ENCODE results near the gene BRD3.

Gene BRD3

DNA sequence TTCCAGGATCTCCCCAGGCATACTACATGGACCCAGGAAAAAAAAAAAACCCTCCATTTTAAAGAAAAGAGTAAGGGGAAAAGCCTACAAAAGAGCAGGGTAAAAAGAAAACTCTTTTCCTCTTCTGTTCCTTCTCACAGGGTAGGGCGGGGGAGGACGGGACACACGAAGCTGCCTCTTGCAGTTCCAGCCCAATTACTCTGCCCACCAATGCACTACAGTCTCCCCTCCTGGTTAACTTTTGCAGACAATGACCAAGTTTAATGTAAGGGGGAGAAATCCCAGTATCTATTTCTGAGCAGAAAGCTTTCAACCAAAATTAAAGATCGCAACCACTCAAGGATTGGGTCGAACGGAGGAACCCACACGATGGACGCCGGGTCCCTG lies 1.3 kb downstream of the BRD3 start:
- DNase-seq = no peak

DNA sequence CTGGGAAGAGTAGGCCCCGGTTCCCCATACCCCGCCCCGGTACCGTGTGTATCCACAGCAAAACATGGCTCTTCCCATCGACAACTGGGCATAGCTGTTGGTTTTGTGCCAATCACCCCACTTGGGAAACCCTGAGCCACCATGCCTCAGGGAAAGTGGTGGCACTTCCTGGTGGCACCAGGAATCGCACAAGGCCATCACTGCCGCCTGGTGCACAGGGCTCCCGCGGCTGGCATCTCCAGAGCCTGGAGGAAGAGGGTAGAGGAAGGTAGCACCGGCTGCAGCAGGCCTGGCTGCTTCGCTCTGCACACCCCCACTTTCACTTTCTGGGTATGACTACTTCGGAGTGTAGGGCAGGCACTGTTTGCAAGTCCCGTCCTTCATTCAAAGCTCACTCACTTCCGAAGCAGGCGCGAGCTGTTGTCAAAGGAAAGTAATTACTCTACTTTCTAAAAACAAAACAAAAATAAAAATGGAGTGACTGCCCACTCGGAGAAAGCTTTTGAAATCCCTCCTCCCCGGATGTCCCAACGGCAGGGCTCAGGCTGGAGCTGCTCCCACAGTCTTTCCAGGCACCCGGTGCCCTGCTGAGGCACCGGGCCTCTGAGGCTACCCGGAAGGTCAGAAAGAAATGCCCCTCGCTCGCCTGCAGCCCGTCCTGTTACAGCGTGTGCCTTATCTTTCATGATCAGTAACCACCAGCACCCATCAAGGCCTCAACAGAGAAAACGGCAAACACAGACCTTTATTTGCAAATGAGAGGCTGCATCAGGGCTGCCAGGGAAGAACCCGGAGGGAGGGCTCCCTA lies 2.0 kb downstream of the BRD3 start:
- DNase-seq = no peak

DNA sequence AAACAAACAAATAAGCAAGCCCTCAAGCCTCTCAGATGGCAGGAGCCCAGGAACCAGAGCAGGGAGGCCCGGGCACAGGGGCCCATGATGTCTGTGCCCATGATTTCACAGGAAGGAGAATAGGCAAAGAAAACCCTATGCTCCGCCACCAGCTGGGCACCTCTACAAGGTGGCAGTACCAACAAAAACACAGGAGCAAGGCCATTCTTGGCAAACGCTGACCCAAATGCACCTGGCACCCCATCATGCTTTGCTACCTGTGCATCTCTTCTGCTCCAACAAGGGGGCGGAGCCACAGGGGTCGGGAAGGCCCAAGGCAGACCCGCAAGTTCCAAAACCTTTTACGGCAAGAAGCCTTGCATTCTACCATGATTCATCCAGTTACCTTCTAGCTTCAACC lies 3.1 kb downstream of the BRD3 start:
- DNase-seq = no peak

DNA sequence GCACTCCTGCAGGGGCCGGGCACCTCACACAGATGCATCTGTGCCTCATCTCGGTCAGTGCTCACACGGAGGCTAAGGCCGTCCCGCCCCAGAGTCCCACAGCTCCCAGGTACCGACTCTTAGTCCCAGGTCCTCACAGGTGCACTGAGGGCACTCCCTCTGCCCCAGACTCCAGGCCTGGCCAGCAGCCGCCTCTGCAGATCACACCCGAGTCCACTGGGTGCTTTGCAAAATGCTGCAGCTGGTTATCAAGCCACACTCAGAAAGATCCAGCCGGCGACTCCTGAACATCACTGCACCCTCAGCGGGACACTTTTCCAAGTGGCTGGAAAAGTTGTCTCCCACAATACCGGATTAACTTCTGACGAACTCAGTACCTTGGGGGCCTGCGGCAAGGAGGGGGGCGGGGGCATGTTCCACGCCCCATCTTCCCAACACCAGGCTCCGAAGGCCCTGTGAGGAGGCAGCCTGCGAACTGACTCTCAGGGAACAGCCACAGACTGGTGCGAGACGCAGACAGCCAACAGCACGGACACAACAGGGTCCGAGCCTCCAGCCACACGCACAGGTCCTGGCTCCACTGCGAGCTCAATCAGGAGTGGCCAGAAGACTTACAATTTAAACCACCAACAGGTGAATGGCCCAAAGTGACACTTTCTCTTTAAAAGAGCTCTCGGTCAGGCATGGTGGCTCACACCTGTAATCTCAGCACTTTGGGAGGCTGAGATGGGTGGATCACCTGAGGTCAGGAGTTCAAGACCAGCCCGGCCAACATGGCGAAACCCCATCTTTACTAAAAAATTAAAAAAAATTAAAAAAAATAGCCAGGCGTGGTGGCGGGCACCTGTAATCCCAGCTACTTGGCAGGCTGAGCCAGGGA lies 4.0 kb downstream of the BRD3 start:
- DNase-seq = no peak

DNA sequence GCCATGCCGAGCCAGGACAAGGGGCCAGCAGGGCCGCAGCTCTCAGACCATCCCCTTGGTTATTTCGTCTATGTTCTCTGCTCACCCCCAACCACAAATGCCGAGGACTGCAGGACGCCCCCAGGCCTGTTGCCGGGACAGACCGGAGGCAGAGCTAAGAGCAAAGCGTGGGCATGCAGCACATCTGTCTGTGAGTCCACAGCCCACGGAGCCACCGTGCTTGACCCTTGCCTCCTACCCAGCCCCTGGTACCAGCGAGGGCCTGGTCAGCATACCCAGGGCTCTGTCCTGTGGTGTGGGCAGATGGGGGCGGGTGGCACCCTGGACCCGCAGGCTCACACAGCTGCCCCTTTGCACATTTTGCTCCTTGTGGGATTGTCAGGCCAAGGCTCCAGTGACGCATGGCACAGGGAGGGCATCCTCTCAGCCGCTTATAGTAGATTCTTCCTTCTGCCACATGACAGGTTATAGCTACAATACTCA lies 4.7 kb downstream of the BRD3 start:
- DNase-seq = no peak

DNA sequence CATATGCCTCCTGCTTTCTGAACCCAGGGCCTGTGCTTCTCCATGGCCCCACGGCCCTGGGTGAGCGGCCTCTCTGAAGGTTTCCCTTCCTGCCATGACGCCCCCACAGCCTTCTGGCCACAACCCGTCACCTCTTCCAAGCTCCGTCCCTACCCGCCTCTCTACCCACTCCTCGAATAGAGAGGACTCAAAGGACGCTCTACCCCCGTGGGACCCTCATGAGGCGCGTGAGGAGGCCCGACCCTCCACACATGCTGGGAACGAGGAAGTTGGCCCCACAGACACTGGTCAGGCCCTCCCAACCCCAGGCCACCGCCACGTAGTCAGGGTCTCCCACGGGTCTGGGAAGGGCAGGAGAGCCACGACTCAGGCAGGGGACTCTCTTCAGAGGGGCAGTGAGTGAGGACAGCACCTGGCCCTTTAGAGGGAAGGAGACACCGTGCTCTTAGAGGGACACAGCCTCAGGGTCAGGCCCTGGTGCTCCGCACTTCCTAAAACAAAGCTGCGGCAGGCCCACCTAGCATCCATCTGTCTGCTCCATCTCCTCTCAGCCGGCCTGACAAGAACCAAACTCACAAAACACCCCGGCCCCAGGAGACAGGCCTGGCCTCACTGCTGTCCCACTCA lies 5.3 kb downstream of the BRD3 start:
- DNase-seq = no peak

DNA sequence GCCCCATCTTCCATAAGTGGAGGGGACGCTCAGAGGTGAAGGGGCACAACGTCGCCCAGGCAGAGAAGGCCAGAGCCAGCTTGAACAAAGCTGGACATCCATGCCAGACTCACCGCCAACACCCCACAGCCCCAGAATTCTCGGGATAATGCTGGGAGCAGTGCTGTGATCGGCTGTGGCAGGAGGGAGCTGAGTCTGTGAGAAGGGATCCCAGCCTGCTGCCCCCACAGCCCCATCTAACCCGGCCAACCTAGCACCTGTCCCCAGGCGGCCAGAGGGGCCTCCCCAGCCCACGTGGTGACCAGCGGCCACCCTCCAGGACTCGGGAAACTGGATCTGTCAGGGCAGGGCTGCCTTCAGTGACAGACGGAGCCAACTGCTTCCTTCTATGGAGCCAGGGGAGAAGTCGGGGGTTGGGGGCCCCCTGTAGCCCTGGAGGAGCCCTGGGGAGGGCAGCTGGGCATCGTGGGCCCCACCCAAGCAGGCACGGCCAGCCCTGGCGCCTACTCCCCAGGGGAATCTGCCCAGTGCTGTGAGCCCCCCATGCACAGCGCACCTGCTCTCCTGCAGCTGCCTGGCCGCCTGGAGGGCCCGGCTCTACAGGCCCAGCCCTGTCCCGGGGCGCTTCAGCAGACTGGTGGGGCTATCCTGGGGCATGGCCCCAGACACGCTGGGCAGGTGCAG lies 6.0 kb downstream of the BRD3 start:
- DNase-seq = no peak

DNA sequence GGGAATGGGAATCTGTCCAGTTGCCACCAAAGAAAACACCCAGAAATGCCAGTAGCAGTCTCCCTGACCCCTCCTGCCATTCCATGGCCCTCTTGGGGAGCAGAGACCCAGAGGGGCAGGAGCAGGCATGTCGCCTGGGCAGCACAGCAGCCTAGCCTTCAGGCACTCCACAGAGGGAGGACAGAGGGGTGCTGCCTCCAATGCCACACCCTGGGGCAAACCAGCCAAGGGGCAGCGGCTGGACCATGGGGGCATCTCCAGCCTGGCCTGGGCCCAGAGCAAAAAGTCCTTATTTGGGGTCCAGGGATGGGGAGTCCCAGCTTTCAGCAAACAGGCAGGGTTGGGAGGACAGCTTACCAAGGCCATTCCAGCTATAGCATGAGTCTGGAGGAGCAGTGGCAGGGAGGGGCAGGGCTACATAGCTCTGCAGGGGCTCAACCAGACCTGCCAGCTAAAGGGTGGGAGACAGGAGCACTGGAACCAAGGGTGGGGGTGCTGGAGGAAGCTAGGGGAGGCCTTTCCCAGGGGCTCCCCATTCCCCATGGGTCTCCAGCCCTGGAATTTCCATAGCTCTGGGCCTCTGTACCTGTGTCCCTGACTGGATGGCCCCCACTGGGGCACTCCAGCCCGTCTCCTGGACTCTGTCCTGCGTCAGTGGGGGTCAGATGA lies 6.7 kb downstream of the BRD3 start:
- no peak for DNase-seq

DNA sequence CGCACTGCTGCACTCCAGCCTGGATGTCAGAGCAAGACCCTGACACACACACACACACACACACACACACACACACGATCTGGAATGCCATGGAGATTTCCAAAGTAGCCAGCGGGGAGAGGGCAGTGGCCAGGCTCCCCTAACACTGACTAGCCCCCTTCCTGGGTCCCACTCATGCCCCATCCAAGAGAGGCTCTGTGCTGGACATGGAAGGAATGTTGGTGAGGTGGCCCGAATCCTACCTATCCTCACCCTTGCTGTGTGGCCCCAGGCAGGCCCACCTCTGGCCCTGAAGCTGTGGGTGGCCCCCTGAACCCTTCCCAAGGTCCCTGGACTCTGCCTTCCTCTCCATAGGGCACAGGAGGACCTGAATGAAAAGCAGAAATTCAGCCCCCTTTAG lies 7.3 kb downstream of the BRD3 start:
- DNase-seq = no peak

DNA sequence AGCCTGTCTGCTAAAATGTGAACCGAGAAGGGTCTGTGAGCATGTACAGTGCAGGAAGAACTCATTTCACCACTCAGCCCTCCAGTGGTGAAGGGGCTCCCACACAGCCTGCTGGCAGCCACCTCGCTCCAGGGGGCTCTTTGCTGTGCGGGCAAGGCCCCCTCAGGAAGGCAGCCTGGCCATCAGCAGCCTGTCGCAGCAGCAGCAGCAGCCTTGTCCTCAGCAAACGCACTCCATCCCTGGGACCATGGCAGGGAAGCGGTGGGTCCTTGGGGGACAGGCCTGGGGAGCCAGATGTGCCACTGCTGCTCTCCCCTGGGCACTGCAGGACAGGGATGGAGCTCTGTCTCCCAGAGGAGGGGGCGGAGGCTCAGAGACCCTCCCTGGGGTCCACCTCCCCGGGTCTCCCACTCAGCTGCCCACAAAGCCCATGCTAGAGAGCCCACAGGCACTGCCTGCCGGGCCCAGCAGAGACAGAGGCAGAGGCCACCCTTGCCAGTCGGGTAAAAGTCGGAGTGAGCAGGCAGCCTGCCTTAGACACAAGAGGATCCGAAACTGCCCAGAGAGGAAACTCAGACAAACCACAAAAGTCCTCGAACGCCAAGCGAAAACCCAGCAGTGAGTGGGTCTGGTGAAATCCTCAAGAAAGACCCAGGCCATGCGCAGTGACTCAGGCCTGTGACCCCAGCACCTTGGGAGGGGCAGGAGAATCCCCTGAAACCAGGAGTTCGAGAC lies 8.0 kb downstream of the BRD3 start:
- DNase-seq = no peak

DNA sequence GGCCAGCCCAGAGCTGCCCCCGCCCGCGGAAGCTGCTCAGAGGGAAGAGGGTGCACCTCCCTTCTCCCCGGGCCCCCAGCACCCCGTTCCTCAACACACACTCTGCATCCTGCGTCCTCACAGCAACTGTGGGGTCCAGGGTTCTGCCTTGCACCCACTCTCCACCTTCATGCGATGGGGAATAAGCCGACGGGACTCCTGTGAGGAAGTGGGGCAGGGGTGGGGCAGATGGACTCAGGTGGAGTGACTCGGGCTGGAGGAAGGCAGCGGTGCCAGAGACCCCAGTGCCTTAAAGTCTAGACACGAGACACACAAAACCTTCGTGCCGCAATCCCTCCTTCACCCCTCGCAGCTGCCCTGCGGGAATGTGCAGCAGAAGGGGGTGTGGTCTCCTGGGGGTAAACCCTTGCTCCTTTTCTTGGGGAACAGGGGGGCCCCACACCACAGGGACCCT lies 8.6 kb downstream of the BRD3 start:
- no peak for DNase-seq

DNA sequence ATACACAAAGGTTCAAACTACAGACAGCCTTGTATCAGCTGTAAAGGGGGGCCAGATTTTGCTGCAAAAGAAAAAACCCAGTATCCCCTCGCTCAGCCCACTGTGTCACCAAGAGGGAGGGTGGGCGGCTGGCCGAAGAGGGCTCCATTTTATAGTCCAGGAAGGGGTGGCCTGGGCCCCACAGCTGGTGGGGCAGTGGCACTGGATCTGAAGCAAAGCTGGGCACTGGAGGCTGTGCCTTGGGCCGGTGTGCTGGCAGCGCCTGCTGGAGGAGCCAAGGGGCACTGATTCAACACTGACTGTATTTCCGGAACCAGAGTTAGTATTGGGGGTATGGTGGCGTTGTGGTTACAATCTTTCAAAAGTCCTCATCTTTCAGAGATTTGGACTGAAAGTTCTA lies 9.1 kb downstream of the BRD3 start:
- no peak for DNase-seq

DNA sequence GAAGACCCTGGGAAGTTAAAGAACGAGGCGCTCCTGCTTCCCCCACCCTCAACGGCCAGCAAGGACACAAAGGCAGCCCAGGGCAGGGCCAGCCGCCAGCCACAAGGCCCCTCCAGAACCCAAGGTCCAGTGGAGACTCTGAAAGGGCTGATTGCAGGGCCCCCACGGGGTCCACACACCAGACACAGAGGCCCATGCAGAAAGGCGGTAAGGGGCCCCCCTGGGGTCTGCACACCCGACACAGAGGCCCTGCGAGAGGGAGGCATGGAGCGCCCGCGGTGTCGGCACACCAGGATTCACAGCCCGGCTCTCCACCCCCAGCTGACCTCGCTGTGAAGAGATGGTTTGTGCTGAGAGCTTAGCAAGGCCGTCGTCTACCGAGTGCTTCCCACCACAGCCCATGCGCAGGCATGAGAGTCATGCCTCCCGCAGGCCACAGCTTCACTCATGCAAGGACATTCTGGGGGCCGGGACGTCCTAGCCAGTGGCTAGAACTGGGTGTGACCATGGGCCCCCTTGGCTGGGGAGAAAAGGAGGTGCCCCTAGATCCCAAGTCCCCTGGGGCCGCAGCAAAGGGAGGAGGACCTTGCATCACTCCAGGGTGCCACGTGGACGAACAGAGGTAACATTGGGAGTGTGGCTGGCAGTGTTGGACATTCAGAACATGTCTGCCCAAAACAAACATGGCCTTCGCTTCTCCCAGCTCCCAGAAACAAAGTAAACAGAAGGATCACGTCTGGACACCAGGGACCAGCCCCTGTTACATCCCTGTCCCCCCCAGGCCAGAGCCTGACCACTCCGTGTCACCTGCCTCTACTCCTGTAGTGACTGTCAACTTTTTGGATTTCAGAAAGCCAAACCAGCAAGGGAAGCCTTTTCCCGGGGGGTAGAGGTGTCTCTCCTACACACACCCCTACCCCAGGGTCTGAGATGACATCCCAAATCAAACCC lies 9.8 kb downstream of the BRD3 start:
- no peak for DNase-seq

DNA sequence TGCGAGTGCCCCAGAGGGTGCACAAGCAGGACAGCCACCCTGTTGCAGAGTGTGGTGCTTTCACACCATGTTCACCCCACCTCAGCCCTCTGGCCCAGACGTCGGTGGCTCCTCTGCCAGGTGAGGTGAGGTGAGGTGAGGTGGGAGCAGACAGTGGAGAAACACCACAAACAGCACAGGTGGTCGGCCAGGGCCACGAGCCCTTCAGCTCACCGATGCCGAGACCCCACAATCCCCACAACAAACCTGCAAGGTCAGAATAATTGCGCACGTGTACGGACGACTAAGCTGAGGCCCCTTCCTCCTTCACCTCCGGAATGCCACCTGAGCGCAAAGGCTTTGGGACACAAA lies 10.5 kb downstream of the BRD3 start:
- no peak for DNase-seq

DNA sequence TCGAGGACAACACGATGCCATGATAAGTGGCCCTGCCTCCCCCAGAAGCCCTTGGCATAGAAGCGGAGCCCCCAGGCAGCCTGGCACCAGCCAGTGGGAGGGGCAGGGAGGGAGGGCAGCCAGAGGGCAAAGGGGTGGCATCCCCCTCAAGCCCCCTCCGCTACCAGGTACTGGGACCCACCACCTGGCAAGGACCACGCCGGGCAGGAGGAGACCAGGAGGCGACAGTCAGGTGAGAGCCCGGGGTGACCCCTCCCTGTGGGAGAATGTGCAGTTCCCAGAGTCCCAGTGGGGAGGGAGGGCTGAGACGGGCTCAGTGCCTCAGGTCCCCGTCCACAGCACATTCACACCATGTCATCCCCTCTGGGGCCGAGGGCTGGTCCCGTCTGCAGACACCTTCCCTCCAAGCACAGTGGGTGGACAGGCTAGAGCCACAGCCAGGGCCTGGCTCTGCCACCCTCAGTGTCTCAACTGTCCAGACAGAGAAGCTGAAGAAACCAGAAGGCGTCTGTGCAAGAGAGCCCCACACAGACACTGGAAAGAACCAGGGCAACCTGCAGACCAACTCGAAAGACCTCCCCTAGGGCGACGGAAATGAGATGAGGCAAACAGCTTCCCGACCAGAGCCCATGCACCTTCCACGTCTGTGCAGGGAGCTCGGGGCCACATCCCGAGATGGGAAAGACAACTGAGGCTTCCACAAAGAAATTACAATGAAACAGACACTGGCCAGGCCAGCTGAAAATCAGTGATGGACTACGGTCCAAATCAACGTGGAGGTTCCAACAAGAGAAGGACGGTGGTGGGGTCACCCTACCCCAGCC lies 11.1 kb downstream of the BRD3 start:
- DNase-seq = no peak

DNA sequence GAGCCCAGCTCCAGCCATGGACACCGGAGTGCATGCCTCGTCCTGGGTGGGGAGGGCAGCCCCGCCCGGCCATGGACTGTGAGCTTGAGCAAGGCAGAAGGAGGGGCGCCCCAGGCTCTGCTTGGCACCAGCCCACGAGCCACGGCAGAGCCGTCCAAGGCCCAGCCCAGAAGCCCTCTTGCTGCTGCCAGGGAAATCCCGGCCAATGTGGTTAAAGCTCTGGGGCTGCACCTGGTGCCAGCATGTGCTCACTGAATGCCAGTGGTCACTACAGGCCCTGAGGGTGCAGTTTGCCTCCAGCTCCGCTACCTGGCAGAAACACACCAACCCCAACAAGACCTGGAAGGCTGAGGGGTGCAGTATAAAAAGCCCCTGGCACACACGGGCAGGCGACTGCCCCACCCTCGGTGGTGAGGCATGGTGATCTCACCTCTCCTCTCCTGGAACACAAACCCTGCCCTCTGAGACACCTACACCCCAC lies 11.8 kb downstream of the BRD3 start:
- DNase-seq = no peak

DNA sequence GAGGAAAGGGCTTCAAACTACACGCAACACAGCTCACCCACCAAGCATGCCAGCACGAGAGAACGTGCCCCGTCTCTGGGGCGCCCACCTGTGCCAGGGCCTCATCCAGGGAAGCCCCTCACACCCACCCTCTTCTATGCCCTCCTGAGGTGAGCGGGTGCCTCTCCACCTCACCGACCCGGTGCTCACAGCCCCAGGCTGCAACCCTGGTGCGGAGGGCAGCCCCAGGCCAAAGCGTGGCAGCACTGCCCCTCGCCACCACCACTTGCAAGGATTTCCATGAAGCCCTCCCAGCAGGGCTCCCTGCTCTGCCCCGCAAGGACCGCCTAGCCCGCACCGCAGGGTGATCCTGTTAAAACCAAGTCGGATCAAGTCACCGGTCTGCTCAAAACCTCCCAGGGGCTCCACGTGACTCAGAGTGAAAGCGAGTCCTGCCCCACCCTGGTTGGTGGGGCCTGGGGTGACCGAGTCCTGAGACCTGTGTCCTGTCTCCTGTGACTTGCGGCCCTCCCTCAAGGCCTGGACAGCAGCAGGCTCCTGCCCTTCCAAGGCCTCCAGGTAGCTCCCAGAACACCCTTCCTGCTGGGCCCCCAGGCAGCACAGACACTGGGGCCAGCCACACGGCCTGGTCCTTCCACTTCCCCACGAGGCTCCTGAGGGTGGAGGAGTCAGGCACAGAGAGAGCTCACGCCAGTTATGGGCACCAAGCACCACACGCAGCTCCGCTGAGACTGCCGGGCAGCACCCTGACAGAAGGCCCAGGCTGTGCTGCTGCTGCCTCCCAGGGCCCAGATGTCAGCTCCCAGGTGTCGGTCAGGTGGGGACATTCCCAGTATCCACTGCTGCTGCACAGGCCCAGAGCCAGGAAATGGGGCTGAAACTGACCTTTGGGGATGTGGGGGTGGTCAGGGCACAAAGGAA lies 12.7 kb downstream of the BRD3 start:
- no peak for DNase-seq

Data from cortex of kidney (tissue), 1 donor.